Measurements from ENCODE around the gene RNF40. TPM values are rescaled to one million over a fixed set of nuclear protein-coding genes. Genes with fewer than 3 reads are reported as not detected.
A peak's percentile ranks its signal among the peaks of the same experiment; 100 is the strongest.

RNF40 gene
- total RNA-seq, 4 donors from 2014 or later: 55.3 to 105 (median 77.8) TPM

GRCh38 chr16:30755955-30756780 lies 6.0 kb upstream of the RNF40 start:
- Histone ChIP-seq H3K9me3 (no peaks in the 10 kb centered on the region), H3K4me3 (no peak overlapping the region), H3K36me3 (peaks cover 0 to 16% (median 6%) of the 10 kb centered on the region in 4 donors), H3K4me1 (peaks cover 4 to 9% (median 7%) of the 10 kb centered on the region in 4 donors), H3K27me3 (no peaks in the 10 kb centered on the region), H3K27ac (no peak overlapping the region)
- 92% methylated on average over 20 of the region's 20 CpGs; no CpG with 5 or more reads in 1 of the 2 donors for WGBS, 2 donors (ENCODE audit: low coverage in 1 of 2)
- no peak for DNase-seq
- TF ChIP-seq CTCF (IDR thresholded peaks at IDR 0.05) (no peak), POLR2AphosphoS5 (IDR thresholded peaks at IDR 0.05) (no peak), EP300 (IDR thresholded peaks at IDR 0.05; ENCODE audit: low read depth) (no peak), POLR2A (IDR thresholded peaks at IDR 0.05) (no peak)
- in situ Hi-C loops (cut with MboI; ENCODE audit: low pct_ligation_motif_present in 1 of 4, low pct_unique_long_range_greater_than_20kb in 1 of 4, low sequenced_read_pairs in 3 of 4) (no loop called here), intact Hi-C loops (cut with DNase I; ENCODE audit: low total_unique reads) (no loop called here)

GRCh38 chr16:30756781-30757100 lies 5.4 kb upstream of the RNF40 start:
- H3K4me3 ChIP-seq: no peak overlapping the region
- no peak for DNase-seq
- in situ Hi-C loops (cut with MboI; ENCODE audit: low pct_ligation_motif_present in 1 of 4, low pct_unique_long_range_greater_than_20kb in 1 of 4, low sequenced_read_pairs in 3 of 4): no loop called here
- H3K36me3 ChIP-seq: peaks cover 0 to 12% (median 4%) of the 10 kb centered on the region in 4 donors
- H3K4me1 ChIP-seq: peaks cover 7 to 12% (median 8%) of the 10 kb centered on the region in 4 donors
- intact Hi-C loops (cut with DNase I; ENCODE audit: low total_unique reads): no loop called here
- TF ChIP-seq EP300 (IDR thresholded peaks at IDR 0.05; ENCODE audit: low read depth) (no peak), POLR2A (IDR thresholded peaks at IDR 0.05) (no peak), POLR2AphosphoS5 (IDR thresholded peaks at IDR 0.05) (no peak), CTCF (IDR thresholded peaks at IDR 0.05) (no peak)
- H3K9me3 ChIP-seq: no peaks in the 10 kb centered on the region
- WGBS, 2 donors (ENCODE audit: low coverage in 1 of 2): 94% methylated on average over 13 of the region's 13 CpGs; no CpG with 5 or more reads in 1 of the 2 donors
- no peaks in the 10 kb centered on the region for H3K27me3 ChIP-seq
- no peak overlapping the region for H3K27ac ChIP-seq

DNA sequence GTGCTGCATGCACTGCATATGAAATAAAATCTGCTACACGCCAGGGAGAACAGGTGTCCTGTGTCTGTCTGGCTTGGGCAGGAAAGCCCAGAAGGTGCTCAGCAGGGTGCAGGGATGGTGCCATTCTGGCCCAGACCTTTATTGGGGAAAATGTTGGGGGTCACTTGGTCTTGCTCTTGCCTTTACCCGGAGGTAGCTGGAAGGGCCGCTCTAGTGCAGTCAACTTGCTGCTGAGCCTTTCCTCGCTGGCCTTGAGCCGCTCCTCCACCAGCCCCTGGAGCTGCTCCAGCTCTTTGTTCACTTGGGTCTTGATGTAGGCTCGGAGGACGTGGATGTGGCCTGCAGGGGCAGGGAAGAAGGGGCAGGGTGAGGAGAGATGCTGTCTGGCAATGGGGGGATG lies 4.8 kb upstream of the RNF40 start:
- 89% methylated on average over 7 of the region's 7 CpGs; no CpG with 5 or more reads in 1 of the 2 donors for WGBS, 2 donors (ENCODE audit: low coverage in 1 of 2)
- TF ChIP-seq CTCF (IDR thresholded peaks at IDR 0.05): no peak
- TF ChIP-seq EP300 (IDR thresholded peaks at IDR 0.05; ENCODE audit: low read depth): no peak
- TF ChIP-seq POLR2AphosphoS5 (IDR thresholded peaks at IDR 0.05): no peak
- no peak for TF ChIP-seq POLR2A (IDR thresholded peaks at IDR 0.05)
- Histone ChIP-seq H3K36me3 (peaks cover 0 to 12% (median 4%) of the 10 kb centered on the region in 4 donors), H3K4me3 (no peak overlapping the region), H3K4me1 (peaks cover 7 to 12% (median 8%) of the 10 kb centered on the region in 4 donors), H3K27me3 (no peaks in the 10 kb centered on the region), H3K27ac (no peak overlapping the region), H3K9me3 (no peaks in the 10 kb centered on the region)
- intact Hi-C loops (cut with DNase I; ENCODE audit: low total_unique reads): no loop called here
- no peak for DNase-seq
- in situ Hi-C loops (cut with MboI; ENCODE audit: low pct_ligation_motif_present in 1 of 4, low pct_unique_long_range_greater_than_20kb in 1 of 4, low sequenced_read_pairs in 3 of 4): no loop called here

DNA sequence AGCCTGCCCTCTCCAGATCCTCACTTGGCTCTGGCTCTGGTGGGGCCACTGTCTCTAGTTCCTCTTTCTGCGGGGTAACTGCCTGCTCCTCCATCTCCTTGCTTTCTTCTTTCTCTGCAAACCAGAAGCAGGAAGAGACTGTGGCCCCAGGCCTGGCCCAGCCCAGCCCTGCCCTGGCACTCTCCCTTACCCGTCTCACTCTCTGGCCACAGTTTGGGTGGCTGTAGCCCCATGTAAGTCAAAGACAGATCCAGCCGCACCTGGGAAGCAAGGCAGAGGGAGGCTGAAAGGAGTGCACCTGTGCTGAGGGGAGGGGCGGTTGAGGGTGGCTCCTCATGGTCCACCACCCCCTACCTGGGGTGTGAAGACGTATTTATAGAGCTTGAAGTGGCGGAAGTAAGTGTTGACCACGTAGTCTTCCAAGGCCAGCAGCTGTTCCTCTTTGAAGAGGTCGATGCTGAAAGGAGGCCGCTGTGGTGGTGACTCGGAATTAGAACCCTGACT lies 3.1 kb upstream of the RNF40 start:
- H3K4me3 ChIP-seq: no peak overlapping the region

More for the DNA sequence above, 3.1 kb upstream of the RNF40 start:
- H3K27ac ChIP-seq: peak overlapping the region in 3 of 4 donors; percentile 17 to 24 (median 21)
- WGBS, 2 donors (ENCODE audit: low coverage in 1 of 2): 73% methylated on average over 10 of the region's 10 CpGs; no CpG with 5 or more reads in 1 of the 2 donors
- DNase-seq: no peak
- H3K9me3 ChIP-seq: no peaks in the 10 kb centered on the region
- intact Hi-C loops (cut with DNase I; ENCODE audit: low total_unique reads): no loop called here
- peaks cover 0 to 8% (median under 1%) of the 10 kb centered on the region in 4 donors for H3K36me3 ChIP-seq
- no peaks in the 10 kb centered on the region for H3K27me3 ChIP-seq
- TF ChIP-seq POLR2A (IDR thresholded peaks at IDR 0.05) (no peak), EP300 (IDR thresholded peaks at IDR 0.05; ENCODE audit: low read depth) (no peak), POLR2AphosphoS5 (IDR thresholded peaks at IDR 0.05) (no peak), CTCF (IDR thresholded peaks at IDR 0.05) (no peak)
- peaks cover 20 to 28% (median 22%) of the 10 kb centered on the region in 4 donors for H3K4me1 ChIP-seq
- in situ Hi-C loops (cut with MboI; ENCODE audit: low pct_ligation_motif_present in 1 of 4, low pct_unique_long_range_greater_than_20kb in 1 of 4, low sequenced_read_pairs in 3 of 4): no loop called here

Data from transverse colon (tissue), 4 donors.